Activated CD8-positive, alpha-beta memory T cell treated with anti-CD3 and anti-CD28 coated beads for 48 hours (primary cell): ENCODE data around the gene JAK1.

ENCODE experiments used
- DNase-seq, 3 experiments: peaks; one replicate each; pipeline ENCODE4 v3.0.0-alpha.2; 2020; ENCODE audit warnings: low read depth in 2 of 3, low spot score in 2 of 3

Gene JAK1

DNA sequence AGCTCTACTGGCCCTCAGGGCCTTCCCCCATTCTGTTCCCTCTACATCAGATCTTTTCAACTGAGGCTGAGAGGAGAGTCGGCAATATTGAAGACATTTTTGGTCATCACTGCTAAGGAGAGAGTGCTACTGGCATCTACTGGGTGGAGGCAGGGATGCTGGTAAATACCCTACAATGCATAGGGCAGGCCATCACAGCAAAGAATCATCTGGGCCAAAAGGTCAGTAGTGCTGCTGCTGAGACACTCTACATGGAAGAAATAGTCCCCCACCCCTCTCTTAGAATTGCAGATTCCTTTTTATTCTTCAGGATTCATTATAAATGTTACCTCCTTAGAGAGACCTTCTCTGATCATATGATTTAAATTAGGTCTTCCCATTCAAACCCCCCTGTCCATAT, 94.3 kb downstream of the JAK1 start:
- DNase-seq: no peak

DNA sequence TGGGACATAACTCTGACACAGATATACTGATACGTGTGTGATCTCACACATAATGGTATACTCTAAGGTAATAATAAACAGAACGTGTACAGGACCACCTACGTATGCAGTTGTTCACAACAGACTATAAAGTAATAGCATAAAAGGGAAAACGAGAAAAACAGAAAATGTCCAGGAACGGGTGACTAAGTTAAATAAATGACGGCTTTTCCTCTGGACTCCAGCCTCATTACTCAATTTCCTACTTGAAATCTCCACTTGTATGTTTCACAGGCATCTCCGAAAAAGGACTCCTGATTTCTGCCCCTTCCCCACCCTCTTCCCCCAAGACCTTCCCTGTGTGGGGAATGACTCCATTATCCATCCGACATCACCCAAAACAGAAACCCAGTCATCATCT, 95.1 kb downstream of the JAK1 start:
- no peak for DNase-seq

DNA sequence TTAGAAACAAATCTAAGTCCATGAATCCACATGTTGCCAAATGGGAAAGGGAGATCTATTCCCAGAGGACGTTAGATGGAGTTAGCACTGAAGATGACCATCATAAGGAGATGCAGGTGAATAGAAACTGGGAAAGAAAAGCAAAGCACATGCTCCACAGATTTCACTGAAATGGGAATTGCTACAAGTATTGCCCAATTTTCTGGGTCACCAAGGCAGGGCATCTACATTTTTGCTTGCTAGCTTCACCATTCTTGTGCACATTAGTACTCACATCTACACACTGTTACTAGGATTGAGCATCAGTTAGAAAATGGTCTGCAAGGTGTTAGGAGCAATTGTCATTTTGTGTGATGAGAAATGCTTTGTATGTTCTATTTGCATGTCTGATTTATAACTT, 99.1 kb downstream of the JAK1 start:
- DNase-seq: no peak

DNA sequence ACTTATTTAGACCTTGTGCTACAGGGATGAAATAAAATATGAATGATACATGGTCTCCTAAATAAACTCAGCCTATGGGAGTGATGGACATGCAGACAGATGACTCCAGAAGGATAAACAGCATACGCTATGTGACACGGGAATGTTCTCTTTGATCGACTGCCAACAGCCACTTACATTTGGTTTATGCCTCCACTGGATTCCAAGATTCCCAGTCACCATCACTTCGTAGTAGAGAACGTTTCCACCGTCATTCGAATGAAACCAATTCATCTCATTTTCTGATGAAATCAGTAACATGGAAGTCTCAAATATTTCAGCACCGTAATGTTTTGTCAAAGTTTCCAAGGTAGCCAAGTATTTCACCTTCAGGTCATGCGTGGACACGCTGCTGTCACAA, 99.7 kb downstream of the JAK1 start:
- no peak for DNase-seq

DNA sequence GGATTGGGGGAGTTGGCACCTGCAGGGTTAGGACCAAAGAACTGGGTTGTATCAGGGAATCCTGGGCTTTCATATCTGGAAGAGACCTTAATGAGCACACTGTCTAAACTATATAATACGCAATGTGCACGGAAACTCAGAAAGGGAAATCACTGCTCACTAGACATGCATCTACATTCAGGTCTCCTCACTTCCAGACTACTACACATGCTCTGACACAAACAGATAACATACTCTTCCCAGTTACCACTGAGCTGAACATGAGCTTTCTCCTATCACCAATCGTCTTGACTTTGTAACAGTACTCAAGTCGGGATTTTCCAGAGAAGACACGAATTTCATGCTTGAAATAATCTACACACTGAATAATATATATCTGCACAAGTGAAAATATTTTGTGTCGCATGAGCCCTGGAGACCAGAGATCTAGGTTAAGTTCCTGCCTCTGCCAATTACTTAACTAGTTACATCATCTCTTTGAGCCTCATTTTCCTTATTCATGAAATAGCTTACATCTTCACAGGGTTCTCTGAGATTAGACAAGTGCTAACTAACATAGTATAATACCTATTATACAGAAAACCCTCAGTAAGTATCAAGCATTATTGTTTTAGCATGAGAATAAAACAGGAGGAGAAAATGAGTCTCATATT, 101.1 kb downstream of the JAK1 start:
- no peak for DNase-seq

DNA sequence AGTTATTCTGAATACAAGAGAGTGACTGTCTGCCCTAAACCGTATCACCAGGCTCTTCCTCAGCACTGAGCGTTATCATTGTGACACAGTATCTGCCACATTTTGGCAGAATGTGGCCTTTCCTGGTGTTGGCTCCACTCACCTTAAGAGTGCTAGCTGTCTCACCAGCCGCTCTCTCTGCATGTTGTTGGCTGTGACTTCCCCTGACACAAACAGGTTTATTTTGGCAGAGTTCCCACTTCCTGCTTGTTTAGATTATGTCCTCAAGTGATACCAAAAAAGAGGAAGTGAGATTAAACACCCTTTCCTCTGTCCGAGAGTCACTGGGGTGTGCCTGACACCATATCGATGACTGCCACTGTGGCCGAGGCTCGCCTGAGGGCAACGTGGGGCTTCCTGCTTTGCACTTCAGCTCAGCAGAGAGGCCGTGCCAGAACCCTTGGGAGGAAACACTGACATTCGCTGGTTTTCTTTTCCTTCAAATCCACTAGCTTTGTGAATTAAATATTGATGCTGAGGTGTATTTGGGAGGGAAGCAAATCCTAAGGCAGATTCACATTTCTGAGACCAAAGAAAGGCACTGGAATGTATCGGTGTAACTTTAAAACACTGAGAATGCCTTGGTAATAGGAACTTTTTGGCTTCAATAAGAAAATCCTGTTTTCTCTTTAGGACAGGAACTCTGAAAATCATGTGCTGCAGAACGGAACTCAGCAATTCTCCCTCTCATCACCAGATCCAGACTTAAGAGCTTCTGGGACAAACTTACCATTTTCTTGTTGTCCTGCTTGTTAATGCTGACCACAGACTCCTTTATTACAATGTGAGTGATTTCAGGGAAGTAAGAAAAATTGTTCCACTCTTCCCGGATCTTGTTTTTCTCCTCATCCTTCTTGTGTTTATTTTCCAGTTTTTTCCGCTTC, 102.1 kb downstream of the JAK1 start:
- peak in 1 of 3 experiments; percentile 38 for DNase-seq

DNA sequence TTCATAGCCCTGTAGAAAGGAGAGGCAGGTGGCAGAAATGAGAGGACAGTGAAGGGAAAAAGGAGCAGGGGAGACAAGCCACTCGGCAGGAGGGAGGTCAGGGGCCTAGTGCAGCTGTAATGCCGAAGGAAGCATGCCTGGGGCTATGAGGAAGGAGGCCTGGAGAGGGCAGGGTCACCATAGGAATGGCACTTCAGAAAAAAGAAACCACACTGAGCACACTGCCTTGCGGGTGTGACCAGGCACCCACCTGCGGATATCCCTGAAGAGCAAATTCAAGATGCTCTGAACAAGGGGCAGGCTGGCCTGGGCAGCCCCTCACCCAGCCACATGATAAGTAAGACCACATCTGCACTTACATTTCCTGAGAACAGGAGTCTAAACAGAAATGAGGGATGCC, 104.7 kb downstream of the JAK1 start:
- DNase-seq: no peak

DNA sequence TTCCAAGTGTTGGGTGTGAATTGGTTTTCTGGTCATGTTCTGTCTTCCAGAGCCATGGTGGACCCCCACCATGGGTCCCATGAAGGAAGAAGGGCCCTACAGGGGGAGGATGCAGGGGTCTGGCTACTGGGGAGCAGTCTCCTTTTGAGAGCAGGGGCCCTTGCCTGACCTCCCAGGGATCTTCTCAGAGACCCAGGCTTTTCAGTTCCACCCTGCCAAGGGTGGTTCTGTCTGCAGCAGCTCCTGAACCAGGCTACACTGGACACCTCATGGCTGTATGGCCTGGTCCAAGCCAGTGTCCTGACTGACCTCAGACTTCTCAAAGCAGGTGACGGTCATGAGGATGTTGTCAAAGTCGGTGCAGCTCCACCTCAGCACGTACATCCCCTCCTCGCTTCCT, 109.0 kb downstream of the JAK1 start:
- no peak for DNase-seq

DNA sequence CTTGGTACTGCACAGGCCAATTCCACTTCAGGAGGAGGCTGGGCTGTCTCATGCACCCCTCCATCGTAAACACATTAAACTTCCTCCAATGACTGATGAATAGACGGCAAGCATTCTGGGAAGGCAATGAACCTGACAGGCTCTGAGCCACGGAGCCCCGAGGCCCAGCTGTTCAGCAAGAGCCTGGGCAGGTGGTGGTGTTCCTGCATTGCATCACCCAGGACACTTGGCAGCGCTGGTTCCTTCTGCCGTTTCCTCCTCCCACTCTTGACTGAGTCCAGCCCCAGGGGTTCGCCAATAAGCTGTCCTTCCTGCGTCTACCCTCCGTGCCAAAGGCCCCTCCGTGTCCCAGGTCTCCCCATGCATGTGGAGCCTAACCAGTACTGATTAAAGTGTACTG, 109.8 kb downstream of the JAK1 start:
- DNase-seq: no peak

DNA sequence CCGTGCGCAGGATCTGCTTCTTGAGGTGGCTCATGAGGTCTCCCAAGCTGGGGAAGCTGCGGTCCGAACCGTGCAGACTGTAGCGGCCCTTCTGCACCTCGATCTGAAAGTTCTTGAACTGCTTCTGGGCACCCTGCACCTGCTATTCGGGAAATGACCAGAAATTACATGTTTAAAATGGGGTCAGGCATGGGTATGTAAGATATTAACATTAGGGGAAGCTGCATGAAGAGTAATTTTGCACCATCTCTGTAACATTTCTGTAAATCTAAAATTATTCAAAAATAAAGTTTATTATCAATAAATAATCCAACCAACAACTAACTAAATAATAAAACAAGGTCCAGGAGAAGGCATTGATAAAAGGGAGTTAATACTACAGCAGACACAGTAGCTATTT, 110.8 kb downstream of the JAK1 start:
- DNase-seq: no peak

DNA sequence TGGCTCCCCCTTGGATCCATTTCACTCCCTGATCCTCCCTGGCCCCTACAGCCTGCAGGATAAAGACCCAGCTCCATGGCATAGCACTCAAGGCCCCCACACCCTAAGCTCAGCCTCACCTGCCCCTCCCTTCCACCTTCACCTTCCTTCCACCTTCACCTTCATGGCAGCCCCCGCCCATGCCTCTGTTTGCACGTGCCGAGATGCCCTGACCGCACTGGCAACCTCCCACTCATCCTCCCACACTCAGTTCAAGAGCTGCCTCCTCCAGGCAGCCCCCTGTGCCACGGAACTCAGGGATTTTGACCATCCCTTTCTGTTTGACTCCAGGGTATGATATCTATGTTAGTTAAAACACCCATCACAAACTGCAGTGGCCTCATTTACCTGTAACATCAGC, 111.7 kb downstream of the JAK1 start:
- no peak for DNase-seq

DNA sequence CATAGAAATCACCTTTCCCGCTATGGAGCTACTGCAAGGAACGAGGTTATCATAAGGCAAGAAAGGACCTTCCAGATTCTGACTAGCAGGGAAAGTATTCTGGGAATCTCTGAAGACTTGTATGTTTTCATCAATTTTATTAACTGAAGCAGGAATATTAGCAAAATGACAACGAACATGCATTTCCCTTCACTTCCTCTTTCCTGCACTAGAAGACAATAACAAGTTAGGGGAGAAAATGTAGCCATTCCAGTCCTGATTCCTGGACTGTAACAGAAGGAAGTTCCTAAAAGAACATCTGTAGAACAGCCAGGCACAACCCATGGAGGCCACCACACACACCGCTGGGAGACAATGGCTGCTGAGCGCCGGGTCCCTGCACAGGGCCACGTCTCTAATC, 114.7 kb downstream of the JAK1 start:
- DNase-seq: no peak

DNA sequence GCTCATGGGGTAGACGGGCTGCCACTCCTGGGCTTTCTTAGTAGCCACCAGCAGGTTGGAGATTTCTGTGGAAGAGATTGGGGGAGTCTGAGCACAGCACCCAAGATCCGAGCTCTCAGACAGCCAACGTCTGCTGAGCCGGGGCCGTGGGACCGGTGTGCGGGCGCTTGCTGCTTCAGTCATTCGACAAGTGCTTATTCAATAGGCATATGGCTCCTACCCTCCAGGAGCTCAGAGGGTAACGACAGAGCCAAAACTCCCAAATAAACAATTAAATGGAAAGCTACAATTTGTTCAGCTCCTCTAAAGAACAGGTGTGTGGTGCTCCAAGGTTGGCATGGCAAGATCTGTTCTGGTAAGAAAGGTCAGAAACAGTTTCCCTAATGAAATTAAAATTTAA, 115.5 kb downstream of the JAK1 start:
- DNase-seq: no peak

DNA sequence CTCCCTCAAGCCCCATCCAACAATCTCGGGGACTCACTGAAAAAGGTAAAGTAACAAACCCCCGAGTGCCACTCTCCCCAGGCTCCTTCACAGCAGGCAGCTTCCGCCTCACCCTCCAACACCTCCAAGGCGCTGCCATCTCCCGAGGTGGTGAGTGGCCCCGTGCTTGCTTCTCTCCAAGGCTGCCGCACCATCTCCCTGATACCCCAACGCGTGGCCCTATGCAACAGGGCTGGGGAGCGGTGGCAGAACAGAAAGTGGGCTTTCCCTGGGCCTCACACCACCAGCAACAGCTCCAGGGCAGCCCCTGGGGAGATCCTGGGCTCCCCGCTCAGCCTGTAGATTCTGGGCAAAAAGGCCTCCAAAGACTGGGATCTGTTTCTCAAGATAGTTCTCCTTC, 116.4 kb downstream of the JAK1 start:
- DNase-seq: no peak

DNA sequence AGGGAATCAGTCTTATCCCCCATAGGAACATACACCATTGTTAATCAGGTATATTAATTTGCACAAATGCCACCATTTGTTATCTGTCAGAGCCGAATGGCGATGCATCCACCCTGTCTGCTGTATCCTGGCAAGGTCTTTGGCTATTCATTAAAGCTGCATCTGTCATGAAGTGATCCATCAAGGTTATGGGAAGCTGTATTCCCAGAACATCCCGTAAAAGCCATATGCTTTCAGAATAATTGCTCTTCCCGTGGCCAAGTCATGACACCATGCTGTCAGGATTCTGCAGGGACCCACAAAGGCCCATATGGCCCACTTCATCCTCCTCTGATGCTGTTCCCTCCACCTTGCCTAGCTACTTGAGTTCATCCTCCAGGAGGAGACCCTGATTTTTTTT, 117.5 kb downstream of the JAK1 start:
- DNase-seq: no peak

DNA sequence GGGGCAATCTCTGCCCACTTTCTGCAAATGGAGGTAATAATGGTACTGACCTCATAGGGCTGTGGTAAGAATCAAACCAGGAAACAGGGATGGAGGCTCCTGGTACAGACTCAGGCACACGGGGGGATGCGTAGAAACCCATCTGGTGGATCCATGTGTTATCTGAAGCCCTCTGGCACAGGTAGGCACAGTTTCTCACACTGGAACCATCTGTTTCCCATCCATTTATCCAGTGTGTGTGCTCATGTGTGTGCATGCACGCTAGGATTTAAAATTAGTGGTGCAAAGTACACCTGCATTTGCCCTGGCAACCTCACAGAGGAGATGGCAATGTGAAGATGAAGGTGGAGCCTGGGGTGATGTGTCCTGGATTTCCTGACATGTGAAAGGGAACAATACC, 118.2 kb downstream of the JAK1 start:
- DNase-seq: no peak

DNA sequence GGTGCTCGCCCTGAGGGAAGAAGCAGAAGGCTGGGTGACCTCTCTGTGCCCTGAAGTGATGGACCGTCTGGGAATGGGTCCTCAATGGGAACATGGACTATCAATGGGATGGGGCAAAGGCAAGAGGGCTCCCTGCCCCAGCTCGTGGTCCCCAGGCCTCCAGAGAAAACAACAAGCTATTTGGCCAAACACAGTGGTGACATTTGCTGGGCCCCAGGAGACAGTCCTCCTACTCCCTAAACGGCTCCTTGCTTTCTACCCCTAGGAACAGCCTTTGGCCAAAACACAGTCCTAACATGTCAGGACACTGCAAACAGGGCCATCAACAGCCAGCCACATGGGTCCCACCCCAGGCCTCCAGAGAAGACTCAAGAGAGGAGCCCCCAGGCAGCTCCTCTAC, 118.7 kb downstream of the JAK1 start:
- no peak for DNase-seq

DNA sequence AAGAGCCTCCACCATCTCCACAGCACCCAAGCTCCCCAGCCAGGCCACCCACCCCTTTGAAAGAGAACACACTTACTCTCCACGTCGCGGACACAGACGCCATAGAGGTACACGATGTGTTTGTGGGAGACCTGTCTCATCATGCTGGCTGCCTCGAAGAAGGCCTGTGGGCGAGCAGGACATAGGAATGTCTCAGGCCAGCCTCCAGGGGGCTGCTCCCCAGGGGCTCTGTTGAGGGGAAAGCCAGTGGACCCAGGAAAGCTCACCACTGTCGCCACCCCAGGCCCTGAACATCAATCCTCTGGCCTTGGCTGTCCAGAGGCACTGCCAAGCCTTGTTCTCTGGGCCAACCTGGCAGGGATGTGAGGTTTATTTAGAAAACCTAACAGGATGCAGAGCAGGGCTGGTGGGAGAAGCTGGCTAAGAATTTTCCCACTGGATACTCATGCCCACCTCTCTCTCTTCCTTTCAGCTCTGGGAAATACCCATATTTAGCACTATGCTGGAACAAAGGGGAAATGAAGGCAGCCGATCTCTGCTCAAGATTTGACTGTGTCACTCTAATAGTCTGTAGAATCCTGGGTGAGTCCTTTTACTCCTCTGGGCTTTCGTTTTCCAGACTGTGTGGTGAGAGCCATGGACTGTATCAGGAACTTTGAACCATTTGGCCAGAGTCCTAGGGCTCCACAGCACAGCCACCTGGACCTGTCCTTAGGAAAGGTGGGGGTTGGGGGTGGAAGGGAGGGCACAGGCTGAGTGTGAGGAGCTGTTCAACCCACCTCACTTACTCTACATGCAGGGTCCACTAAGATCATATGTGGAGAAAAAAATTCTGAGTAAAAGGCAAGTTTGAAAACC, 119.5 kb downstream of the JAK1 start:
- no peak for DNase-seq

DNA sequence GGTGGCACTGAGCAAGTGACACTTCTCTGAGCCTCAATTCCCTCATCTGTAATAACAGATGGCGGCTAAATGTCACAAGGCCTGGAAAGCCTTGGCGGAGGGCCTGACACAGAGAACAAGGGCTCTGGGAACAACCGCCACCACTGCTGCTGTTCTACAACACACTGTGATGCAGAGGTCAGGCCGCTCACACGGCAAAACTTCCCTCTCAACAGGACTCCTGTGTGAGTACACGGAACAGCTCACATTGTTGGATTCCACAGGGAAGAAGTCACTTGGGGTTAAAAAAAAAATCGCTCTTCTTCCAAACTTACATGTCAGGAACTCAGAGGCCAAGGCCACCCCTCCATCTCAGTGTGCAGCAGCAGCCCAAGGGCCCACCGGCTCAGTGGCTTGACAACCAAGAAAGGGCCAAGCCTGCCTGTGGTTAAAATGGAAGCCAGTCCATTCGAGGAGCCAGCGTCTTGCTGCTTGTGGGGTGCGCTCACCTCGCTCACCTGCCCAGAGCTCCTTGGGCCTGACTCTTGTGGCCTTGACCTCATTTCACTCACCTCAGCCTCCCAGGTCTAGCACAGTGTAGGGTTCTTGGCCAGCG, 120.4 kb downstream of the JAK1 start:
- no peak for DNase-seq

DNA sequence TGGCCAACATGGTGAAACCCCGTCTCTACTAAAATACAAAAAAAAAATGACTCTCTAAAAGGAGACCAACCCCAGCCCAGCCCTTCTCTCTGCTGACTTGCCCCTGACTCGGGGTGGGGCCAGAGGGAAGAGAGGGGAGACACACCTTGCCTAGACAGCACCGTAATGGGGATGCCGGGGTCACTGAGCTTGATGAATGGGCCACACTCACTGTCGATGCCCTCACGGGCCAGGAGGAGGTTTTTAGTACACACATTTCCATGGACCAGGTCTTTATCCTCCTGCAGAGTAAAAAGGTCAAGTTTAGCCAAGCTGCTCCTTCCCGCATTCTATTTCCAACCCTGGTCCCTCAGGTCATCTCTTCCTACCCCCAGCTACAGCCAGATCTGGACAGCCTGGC, 121.7 kb downstream of the JAK1 start:
- DNase-seq: no peak

DNA sequence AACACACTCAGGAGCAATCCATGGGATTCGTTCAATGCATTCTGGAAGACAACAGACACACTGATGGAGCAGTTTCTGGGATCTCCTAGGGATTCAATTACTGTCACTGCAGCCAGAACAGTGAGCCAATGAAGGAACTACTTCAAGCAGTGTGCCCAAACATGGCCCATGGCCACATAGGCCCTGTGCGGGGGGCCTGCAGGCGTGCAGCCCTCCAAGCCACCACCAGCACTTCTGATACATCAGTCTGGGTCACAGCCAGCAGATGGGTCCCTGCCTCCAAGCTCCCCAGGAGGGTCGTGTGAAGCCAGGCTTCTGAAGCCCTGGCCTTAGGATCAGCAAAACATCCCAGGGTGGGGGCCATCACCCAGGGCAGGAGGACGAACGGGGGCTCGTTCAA, 122.2 kb downstream of the JAK1 start:
- no peak for DNase-seq
